ENCODE data around the gene UPF1.
"Not testable (repeated sequence)": the region's sequence is repeated elsewhere in the genome, so short reads cannot be mapped to it uniquely, and the experiment has no call there.

UPF1 gene

DNA sequence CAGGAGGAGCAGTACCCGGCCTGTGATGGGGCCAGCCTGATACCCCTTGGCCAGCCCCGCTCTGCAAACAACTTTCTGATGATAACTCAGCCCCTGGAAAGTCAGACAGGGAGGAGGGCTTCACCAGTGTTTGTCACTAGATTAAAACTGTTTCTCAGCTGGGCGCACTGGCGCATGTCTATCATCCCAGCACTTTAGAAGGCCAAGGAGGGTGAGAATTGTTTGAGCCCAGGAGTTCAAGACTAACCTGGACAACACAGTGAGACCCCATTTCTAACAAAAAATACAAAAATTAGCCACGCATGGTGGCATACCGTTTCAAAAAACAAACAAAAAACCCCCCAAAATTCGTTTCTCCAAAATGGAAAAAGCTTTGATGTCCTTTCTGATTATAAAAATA is 69.7 kb downstream of the UPF1 start:
- FAIRE-seq = no peak

DNA sequence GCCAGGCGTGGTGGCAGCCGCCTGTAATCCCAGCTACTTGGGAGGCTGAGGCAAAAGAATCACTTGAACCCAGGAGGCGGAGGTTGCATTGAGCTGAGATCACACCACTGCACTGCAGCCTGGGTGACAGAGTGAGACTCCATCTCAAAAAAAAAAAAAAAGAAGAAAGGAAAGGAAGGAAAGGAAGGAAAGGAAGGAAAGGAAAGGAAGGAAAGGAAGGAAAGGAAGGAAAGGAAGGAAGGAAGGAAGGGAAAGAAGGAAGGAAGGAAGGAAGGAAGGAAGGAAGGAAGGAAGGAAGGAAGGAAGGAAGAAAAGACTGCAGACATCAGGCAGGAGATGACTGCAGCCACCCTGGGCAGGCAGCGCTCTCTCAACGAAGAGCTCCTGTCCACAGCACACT is 70.8 kb downstream of the UPF1 start:
- FAIRE-seq = not testable (repeated sequence)

- no peak for FAIRE-seq
Observed at GRCh38 chr19:18903156-18904037, 71.6 kb downstream of the UPF1 start.

GRCh38 chr19:18904334-18905057 is 72.7 kb downstream of the UPF1 start:
- no peak for FAIRE-seq

DNA sequence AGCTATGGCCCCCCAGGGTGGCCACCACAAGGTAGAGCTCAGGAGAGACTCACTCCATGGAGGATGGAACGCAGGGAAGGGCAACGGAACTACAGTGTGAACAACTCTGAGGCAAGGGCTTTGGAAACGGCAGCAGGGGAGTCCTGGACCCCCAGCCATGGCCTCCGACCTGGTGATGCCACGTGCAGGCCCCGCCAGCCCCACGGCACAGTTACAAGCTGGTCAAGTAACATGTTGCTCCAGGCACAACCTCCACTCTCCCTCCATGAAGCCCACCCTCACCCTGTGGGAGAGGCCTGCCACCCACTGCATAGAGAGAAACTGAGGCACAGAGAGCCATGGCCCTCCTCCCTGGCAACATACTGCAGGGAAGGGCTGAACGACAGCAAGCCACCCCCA is 73.3 kb downstream of the UPF1 start:
- FAIRE-seq = no peak

- FAIRE-seq = no peak
Observed at GRCh38 chr19:18905513-18906236, 73.9 kb downstream of the UPF1 start.

DNA sequence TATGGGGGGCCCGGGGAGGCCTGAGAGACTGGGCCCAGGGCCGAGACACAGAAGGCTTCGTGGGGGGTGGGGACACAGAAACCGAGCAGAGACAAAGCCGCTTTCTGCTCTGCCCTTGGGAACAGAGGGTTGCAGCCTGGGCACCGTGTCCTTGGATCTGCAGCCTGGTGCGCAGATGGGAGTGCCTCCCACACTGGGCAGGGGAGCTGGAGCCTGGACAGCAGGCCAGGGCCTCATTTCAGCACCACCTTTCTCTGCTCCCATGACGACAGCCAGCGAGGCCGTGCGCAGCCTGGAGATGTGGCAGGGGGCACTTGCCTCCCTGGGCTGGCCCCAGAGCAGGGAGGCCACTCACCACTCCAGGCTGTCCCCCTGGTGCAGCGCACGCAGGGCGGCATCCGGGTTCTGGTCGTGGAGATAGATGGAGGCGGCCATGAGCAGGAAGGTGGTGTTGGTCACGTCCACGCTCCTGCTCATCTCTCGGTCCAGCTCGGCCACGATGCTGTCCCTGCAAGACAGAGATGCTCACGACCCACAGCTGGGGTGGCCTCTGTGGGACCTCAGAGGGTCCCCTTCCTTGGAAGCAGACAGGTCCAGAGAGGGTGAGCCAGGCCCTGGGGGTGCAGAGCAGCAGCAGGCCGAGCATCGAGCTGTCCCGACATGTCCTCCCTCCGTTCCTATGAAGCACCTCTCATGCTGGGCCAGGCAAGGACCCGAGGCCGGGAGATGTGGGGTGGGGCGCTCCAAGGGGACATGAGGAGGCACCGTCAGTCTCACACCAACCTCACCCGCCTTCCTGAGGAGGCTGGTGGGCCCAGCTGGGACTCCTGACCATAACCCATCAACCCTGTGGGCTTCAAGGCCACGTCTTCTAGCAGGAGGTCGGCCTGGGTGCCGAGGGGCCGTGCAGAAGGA is 75.1 kb downstream of the UPF1 start:
- no peak for FAIRE-seq

DNA sequence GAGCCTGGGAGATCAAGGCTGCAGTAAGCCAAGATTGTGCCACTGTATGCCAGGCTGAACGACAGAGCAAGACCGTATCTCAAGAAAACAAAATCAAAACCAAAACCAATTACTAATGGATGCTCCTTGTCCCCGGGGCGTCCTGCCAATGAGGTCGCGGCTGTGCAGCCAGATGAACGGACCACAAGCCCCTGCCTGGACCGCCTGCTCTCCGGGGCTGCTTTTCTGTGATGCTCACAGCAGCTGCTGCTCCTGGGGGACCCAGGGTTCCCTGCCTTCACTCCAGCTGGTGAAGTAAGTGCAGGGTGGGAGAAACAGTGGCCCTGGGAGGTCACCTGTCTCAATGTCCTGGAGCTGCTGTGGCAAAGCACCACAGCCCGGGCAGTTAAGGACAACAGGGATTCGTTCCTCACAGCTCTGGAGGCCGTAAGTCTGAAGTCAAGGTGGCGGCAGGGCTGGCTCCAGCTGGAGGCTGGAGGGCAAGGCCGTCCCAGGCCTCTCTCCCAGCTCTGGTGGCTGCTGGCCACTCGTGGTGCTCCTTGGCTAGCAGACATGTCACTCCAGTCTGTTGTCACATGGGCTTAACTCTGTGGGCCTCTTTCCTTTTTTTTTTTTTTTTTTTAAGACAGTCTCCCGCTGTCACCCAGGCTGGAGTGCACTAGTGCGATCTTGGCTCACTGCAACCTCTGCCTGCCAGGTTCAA is 77.3 kb downstream of the UPF1 start:
- no peak for FAIRE-seq

DNA sequence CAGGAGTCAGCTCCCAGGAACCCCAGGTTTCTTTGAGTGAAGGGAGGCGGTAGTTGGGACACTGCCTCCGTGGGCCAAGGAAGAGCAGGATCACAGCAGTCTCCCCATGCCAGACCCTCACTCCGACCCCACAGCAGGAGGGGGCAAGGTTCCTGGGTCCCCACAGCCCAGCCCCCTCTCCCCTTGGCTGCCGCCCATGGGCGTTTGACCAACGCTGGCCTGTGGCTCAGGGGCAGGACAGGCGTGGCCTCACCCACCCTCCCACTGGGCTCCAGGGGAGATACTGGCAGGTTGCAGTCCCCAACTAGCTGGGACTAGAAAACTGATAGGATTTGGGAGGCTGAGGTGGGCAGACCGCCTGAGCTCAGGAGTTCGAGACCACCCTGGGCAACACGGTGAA is 78.3 kb downstream of the UPF1 start:
- FAIRE-seq = no peak

DNA sequence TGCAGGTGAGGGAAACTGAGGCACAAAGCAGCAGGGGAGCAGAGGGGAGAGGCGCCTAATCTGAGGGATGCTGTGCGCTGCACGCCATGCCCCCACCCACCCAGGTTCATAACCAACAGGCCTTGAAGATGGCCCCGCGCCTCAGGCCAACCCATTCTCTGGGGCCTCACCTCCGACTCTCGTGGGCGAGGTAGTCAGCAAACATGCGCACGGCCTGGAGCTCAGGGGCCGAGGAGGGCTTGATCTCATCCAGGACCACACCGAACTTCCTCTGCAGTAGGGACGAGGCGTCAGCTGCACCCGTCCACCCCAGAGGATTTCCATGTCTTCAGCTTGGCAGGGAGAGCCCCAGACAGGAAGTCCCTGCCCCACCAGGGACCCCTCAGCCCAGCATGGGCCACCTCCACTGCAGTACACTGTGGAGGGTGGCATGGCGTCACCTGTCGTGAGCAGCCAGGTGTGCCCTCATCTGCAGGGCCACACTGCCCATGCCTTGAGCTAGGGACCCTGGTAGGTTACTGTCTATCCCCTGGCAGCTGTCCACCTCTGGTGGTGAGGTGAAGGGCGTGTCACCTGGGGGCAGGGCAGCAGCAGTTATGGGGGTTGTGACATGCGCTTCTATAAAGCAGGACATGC is 79.2 kb downstream of the UPF1 start:
- no peak for FAIRE-seq

- FAIRE-seq = no peak
Observed at GRCh38 chr19:18912933-18913332, 81.2 kb downstream of the UPF1 start.

GRCh38 chr19:18913466-18913865 is 81.7 kb downstream of the UPF1 start:
- no peak for FAIRE-seq

- no peak for FAIRE-seq
Observed at GRCh38 chr19:18915639-18916038, 83.9 kb downstream of the UPF1 start.

GRCh38 chr19:18917593-18917992 is 85.8 kb downstream of the UPF1 start:
- FAIRE-seq = not testable (repeated sequence)
